IMR-90 (cell line): ENCODE data around the gene SLC31A2. TPM values are rescaled to one million over a fixed set of nuclear protein-coding genes. Genes with fewer than 3 reads are reported as not detected.

Experiments
- ATAC-seq: fragments of 200-7000 bp; cut with Tn5 transposase; 2 replicates; pipeline ENCODE4 v1.9.1; 2020; ENCODE audit warnings: low read depth, mild to moderate bottlenecking, moderate library complexity
- BruUV-seq: library from RNA; stranded (reverse); fragments of 400-500 nt; replicated peaks from 2 replicates; lab custom pipeline; 2021; lab: Mats Ljungman, UMichigan
- CTCF ChIA-PET: fragments of 300-600 bp; formaldehyde crosslinking; extraction: SDS; loops from one replicate; lab custom pipeline; 2021; ENCODE audit warnings: antibody characterized with exemption; lab: Yijun Ruan, JAX
- POLR2A ChIA-PET: fragments of 300-600 bp; sonication (Branson Sonifier 250); formaldehyde crosslinking; loops from one replicate; lab custom pipeline; 2022; ENCODE audit warnings: antibody characterized with exemption; ENCODE audit not compliant: unreplicated experiment; lab: Charles Lee
- DNase-seq: peaks from one replicate; pipeline ENCODE4 v3.0.0; 2013
- H2AFZ ChIP-seq: replicated peaks from 2 replicates; pipeline ENCODE3; 2013; ENCODE audit warnings: low read length, mild to moderate bottlenecking; ENCODE audit not compliant: poor library complexity
- H2AK5ac ChIP-seq: 2 replicates; pipeline ENCODE4 v1.6.1; 2013; ENCODE audit warnings: low read depth, low read length, inconsistent platforms
- H2AK9ac ChIP-seq: replicated peaks from 2 replicates; pipeline ENCODE3; 2013; ENCODE audit warnings: mild to moderate bottlenecking, low read depth, low read length, moderate library complexity; ENCODE audit not compliant: poor library complexity
- H2BK120ac ChIP-seq: 2 replicates; pipeline ENCODE4 v1.6.1; 2013; ENCODE audit warnings: low read depth, low read length, inconsistent platforms
- H2BK15ac ChIP-seq: 3 replicates; pipeline ENCODE4 v1.6.1; 2013; ENCODE audit warnings: low read depth, low read length, inconsistent platforms
- H2BK20ac ChIP-seq: 2 replicates; pipeline ENCODE4 v1.6.1; 2013; ENCODE audit warnings: low read depth, mild to moderate bottlenecking, inconsistent platforms, low read length, moderate library complexity
- H2BK5ac ChIP-seq: 2 replicates; pipeline ENCODE4 v1.6.1; 2013; ENCODE audit warnings: mild to moderate bottlenecking, low read depth, low read length, inconsistent platforms; ENCODE audit not compliant: poor library complexity, severe bottlenecking
- H3K14ac ChIP-seq: replicated peaks from 2 replicates; pipeline ENCODE4 v1.6.1; 2013; ENCODE audit warnings: low read depth, low read length, inconsistent platforms
- H3K18ac ChIP-seq: 2 replicates; pipeline ENCODE4 v1.6.1; 2013; ENCODE audit warnings: low read depth, low read length, control low read depth
- H3K23ac ChIP-seq: 2 replicates; pipeline ENCODE4 v1.6.1; 2013; ENCODE audit warnings: low read depth, low read length, inconsistent platforms
- H3K27ac ChIP-seq: 2 replicates; pipeline ENCODE4 v1.5.1; 2013; ENCODE audit warnings: mild to moderate bottlenecking, control low read depth, low read length; ENCODE audit not compliant: insufficient read depth
- H3K27me3 ChIP-seq: 2 replicates; pipeline ENCODE4 v1.6.1; 2013; ENCODE audit warnings: low read length; ENCODE audit not compliant: control insufficient read depth, insufficient read depth
- H3K36me3 ChIP-seq: 2 replicates; pipeline ENCODE4 v1.6.1; 2013; ENCODE audit warnings: low read length, mixed read lengths; ENCODE audit not compliant: control insufficient read depth, insufficient read depth
- H3K4ac ChIP-seq: 2 replicates; pipeline ENCODE4 v1.6.1; 2013; ENCODE audit warnings: low read depth, low read length, inconsistent platforms
- H3K4me1 ChIP-seq: 2 replicates; pipeline ENCODE4 v1.6.1; 2013; ENCODE audit warnings: low read length, mixed read lengths; ENCODE audit not compliant: control insufficient read depth, insufficient read depth
- H3K4me2 ChIP-seq: 2 replicates; pipeline ENCODE4 v1.6.1; 2013; ENCODE audit warnings: low read depth, mild to moderate bottlenecking, control low read depth, low read length, moderate library complexity
- H3K4me3 ChIP-seq: 2 replicates; pipeline ENCODE4 v1.5.1; 2013; ENCODE audit warnings: low read depth, mild to moderate bottlenecking, control low read depth, low read length, moderate library complexity; ENCODE audit not compliant: insufficient read depth
- H3K56ac ChIP-seq: 2 replicates; pipeline ENCODE4 v1.6.1; 2013; ENCODE audit warnings: low read length, inconsistent platforms; ENCODE audit not compliant: insufficient read depth; ENCODE audit errors: extremely low read depth
- H3K79me1 ChIP-seq, 2 experiments: 2 replicates each; pipeline ENCODE4 v1.6.1; 2013; ENCODE audit warnings: low read length in 2 of 2, inconsistent platforms in 1 of 2, low read depth in 1 of 2
- H3K9ac ChIP-seq: 2 replicates; pipeline ENCODE4 v1.6.1; 2013; ENCODE audit warnings: low read depth, low read length, control low read depth
- H3K9me1 ChIP-seq: 2 replicates; pipeline ENCODE4 v1.6.1; 2013; ENCODE audit warnings: low read length, inconsistent platforms; ENCODE audit not compliant: insufficient read depth
- H3K9me3 ChIP-seq: 2 replicates; pipeline ENCODE4 v1.6.1; 2013; ENCODE audit warnings: low read length; ENCODE audit not compliant: control insufficient read depth, insufficient read depth
- H4K20me1 ChIP-seq: 2 replicates; pipeline ENCODE4 v1.6.1; 2013; ENCODE audit warnings: low read length, inconsistent platforms; ENCODE audit not compliant: insufficient read depth
- H4K5ac ChIP-seq: 2 replicates; pipeline ENCODE4 v1.6.1; 2013; ENCODE audit warnings: mild to moderate bottlenecking, low read depth, low read length, control low read depth
- H4K8ac ChIP-seq, 2 experiments: 2 replicates each; pipeline ENCODE4 v1.6.1; 2013; ENCODE audit warnings: low read depth in 2 of 2, low read length in 2 of 2, control low read depth in 1 of 2, inconsistent platforms in 1 of 2
- H4K91ac ChIP-seq: 2 replicates; pipeline ENCODE4 v1.6.1; 2013; ENCODE audit warnings: low read depth, low read length, inconsistent platforms; ENCODE audit not compliant: insufficient read depth
- BHLHE40 ChIP-seq: fragments of 150-350 bp; IDR thresholded peaks from 2 replicates; pipeline ENCODE4 v1.6.1; 2016; ENCODE audit warnings: mild to moderate bottlenecking, low read depth, low read length
- CEBPB ChIP-seq: IDR thresholded peaks from 2 replicates; pipeline ENCODE4 v1.6.1; 2012; ENCODE audit warnings: low read depth, low read length, improper control_type of control experiment
- CHD1 ChIP-seq: IDR thresholded peaks from 2 replicates; pipeline ENCODE4 v1.6.1; 2012; ENCODE audit warnings: low read depth, low read length, improper control_type of control experiment
- CTCF ChIP-seq: conservative IDR thresholded peaks from 2 replicates; pipeline ENCODE4 v1.5.1; 2012; ENCODE audit warnings: mild to moderate bottlenecking, low read depth, low read length, improper control_type of control experiment
- ELK1 ChIP-seq: fragments of 150-350 bp; IDR thresholded peaks from 2 replicates; pipeline ENCODE4 v1.6.1; 2016; ENCODE audit warnings: low read depth, mild to moderate bottlenecking, low read length, moderate library complexity, borderline replicate concordance
- MAFK ChIP-seq: IDR thresholded peaks from 2 replicates; pipeline ENCODE4 v1.6.1; 2012; ENCODE audit warnings: low read depth, low read length, improper control_type of control experiment
- MAZ ChIP-seq: IDR thresholded peaks from 2 replicates; pipeline ENCODE4 v1.6.1; 2012; ENCODE audit warnings: low read depth, mild to moderate bottlenecking, low read length, improper control_type of control experiment, moderate library complexity, borderline replicate concordance
- MXI1 ChIP-seq: IDR thresholded peaks from 2 replicates; pipeline ENCODE4 v1.6.1; 2012; ENCODE audit warnings: low read depth, mild to moderate bottlenecking, low read length, moderate library complexity, borderline replicate concordance
- NFE2L2 ChIP-seq: fragments of 150-350 bp; IDR thresholded peaks from 2 replicates; pipeline ENCODE4 v1.6.1; 2016; ENCODE audit warnings: low read depth, mild to moderate bottlenecking, low read length
- POLR2A ChIP-seq: IDR thresholded peaks from 2 replicates; pipeline ENCODE4 v1.6.1; 2012; ENCODE audit warnings: mild to moderate bottlenecking, low read depth, low read length
- RAD21 ChIP-seq: IDR thresholded peaks from 2 replicates; pipeline ENCODE4 v1.6.1; 2012; ENCODE audit warnings: low read length, improper control_type of control experiment
- RFX5 ChIP-seq: IDR thresholded peaks from 2 replicates; pipeline ENCODE4 v1.8.0; 2012; ENCODE audit warnings: low read depth, mild to moderate bottlenecking, low read length, moderate library complexity
- SMC3 ChIP-seq: fragments of 150-350 bp; IDR thresholded peaks from 2 replicates; pipeline ENCODE4 v1.6.1; 2016; ENCODE audit warnings: low read depth, mild to moderate bottlenecking, antibody characterized with exemption, low read length, moderate library complexity
- USF2 ChIP-seq: fragments of 150-350 bp; IDR thresholded peaks from 2 replicates; pipeline ENCODE4 v1.6.1; 2017; ENCODE audit warnings: mild to moderate bottlenecking, antibody characterized with exemption, low read length, low read depth
- WGBS, 2 experiments: methylation state at CpG; one replicate each; pipeline versions ENCODE4 v1.1.5 to v1.1.7; 2013; ENCODE audit warnings: missing lambda C conversion rate in 2 of 2; ENCODE audit not compliant: insufficient read length in 1 of 2; ENCODE audit errors: extremely low coverage in 2 of 2; 5-methylcytosine and 5-hydroxymethylcytosine counted together
- dilution Hi-C: fragments of 300-500 bp; cut with HindIII; formaldehyde crosslinking; loops from one replicate; pipeline ENCODE4 v1.14.3; 2018; ENCODE audit warnings: low sequenced_read_pairs; ENCODE audit not compliant: unreplicated experiment
- in situ Hi-C: fragments of 300-500 bp; cut with MboI; formaldehyde crosslinking; loops from 3 replicates; pipeline ENCODE4 v1.14.3; 2019; ENCODE audit warnings: low sequenced_read_pairs, inconsistent platforms, mixed read lengths
- intact Hi-C: fragments of 100-400 bp; cut with micrococcal nuclease; formaldehyde crosslinking; loops from 2 replicates; pipeline ENCODE4 v1.10.0; 2022
- polyA plus RNA-seq, 3 experiments: library from polyadenylated mRNA; depleted of rRNA; stranded (reverse); fragments of >200 nt; gene quantifications; 2 replicates each; pipeline ENCODE4 v1.2.3, GENCODE V29; 2012; ENCODE audit warnings: low replicate concordance in 1 of 3
- total RNA-seq: library from RNA; depleted of rRNA; stranded (reverse); fragments of >200 nt; gene quantifications from 2 replicates; pipeline ENCODE4 v1.2.3, GENCODE V29; 2012

Gene SLC31A2
- total and polyA plus RNA-seq, 2 of the 4 experiments (the other 2 are of a cell fraction) = 5.1 to 7.2 TPM

- DNase-seq = no peak
- TF ChIP-seq SMC3 (no peak), MAZ (no peak), RAD21 (no peak), USF2 (no peak), MAFK (no peak), NFE2L2 (no peak), RFX5 (no peak), CTCF (no peak), MXI1 (no peak), ELK1 (no peak), POLR2A (no peak), CHD1 (no peak), CEBPB (no peak), BHLHE40 (no peak)
- H3K79me1 ChIP-seq = no peaks in the 10 kb centered on the region
- no peaks in the 10 kb centered on the region; the same call in 1 of the 2 replicates for H3K9me3 ChIP-seq
- no peak overlapping the region for H3K23ac ChIP-seq
- in situ Hi-C loops = no loop called here
- ATAC-seq = no peak
- H4K8ac ChIP-seq = no peak overlapping the region
- ChIA-PET CTCF (interaction anchor here (0.6 kb wide), 1 partner anchor 12 kb away, joined by 5 read pairs; no protein-coding TSS in a partner anchor), POLR2A (no interaction called here)
- no peak overlapping the region for H3K4me3 ChIP-seq
- H2BK20ac ChIP-seq = no peak overlapping the region
- H2AK5ac ChIP-seq = no peak overlapping the region
- no peaks in the 10 kb centered on the region for H3K9me1 ChIP-seq
- H2BK120ac ChIP-seq = no peak overlapping the region
- peaks cover 10% of the 10 kb centered on the region for H3K27me3 ChIP-seq
- H3K4ac ChIP-seq = no peak overlapping the region
- no peak overlapping the region for H2AK9ac ChIP-seq
- no peak overlapping the region for H4K5ac ChIP-seq
- dilution Hi-C loops = no loop called here
- no peak overlapping the region for H4K91ac ChIP-seq
- H2AFZ ChIP-seq = no peak overlapping the region
- no peak overlapping the region for H3K14ac ChIP-seq
- H2BK5ac ChIP-seq = no peak overlapping the region
- no peak overlapping the region for H3K56ac ChIP-seq
- no peak overlapping the region for H3K18ac ChIP-seq
- no peak overlapping the region for H3K9ac ChIP-seq
- no peaks in the 10 kb centered on the region for H4K20me1 ChIP-seq
- H2BK15ac ChIP-seq = no peak overlapping the region
- no peaks in the 10 kb centered on the region for H3K4me1 ChIP-seq
- H3K4me2 ChIP-seq = no peak overlapping the region
- no peak overlapping the region for H3K27ac ChIP-seq
- WGBS, 2 experiments = 30% methylated on average over 2 of the region's 9 CpGs; no CpG with 5 or more reads in 1 of the 2 experiments
- no TSS peak for BruUV-seq
- no peaks in the 10 kb centered on the region for H3K36me3 ChIP-seq
- intact Hi-C loops = no loop called here
These were observed 13.3 kb upstream of the SLC31A2 start for GRCh38 chr9:113137196-113138168.
